Measurements from ENCODE around the gene JSRP1.

Gene JSRP1

GRCh38 chr19:2255982-2256685 is at the start of gene JSRP1:
Gene JSRP1 (minus strand): TSS chr19:2256417. CDS start chr19:2255314, 1,103 bp downstream.
- DNase-seq = peak; percentile 86

GRCh38 chr19:2305452-2306280 is 49.4 kb upstream of the JSRP1 start:
- peak; percentile 22 for DNase-seq

- DNase-seq = no peak
Measured at GRCh38 chr19:2303211-2303798, 47.1 kb upstream of the JSRP1 start.

- peak; percentile 73 for DNase-seq
Measured at GRCh38 chr19:2302319-2303210, 46.3 kb upstream of the JSRP1 start.

GRCh38 chr19:2300533-2300932 is 44.3 kb upstream of the JSRP1 start:
- DNase-seq = no peak

GRCh38 chr19:2296141-2296540 is 39.9 kb upstream of the JSRP1 start:
- DNase-seq = no peak

GRCh38 chr19:2294687-2295335 is 38.6 kb upstream of the JSRP1 start:
- no peak for DNase-seq

- peak; percentile 36 for DNase-seq
Measured at GRCh38 chr19:2291185-2291751, 35.1 kb upstream of the JSRP1 start.

GRCh38 chr19:2290441-2291184 is 34.4 kb upstream of the JSRP1 start:
- DNase-seq = peak; percentile 27

- no peak for DNase-seq
Measured at GRCh38 chr19:2289714-2290435, 33.7 kb upstream of the JSRP1 start.

GRCh38 chr19:2288818-2289713 is 32.8 kb upstream of the JSRP1 start:
- no peak for DNase-seq

- no peak for DNase-seq
Measured at GRCh38 chr19:2288338-2288817, 32.2 kb upstream of the JSRP1 start.

- no peak for DNase-seq
Measured at GRCh38 chr19:2287585-2288337, 31.5 kb upstream of the JSRP1 start.

GRCh38 chr19:2286402-2287140 is 30.4 kb upstream of the JSRP1 start:
- no peak for DNase-seq

GRCh38 chr19:2283835-2284507 is 27.8 kb upstream of the JSRP1 start:
- DNase-seq = no peak

- DNase-seq = no peak
Measured at GRCh38 chr19:2282862-2283237, 26.6 kb upstream of the JSRP1 start.

All from left hindlimb (tissue), 1 donor.